OCI-M1 (cell line): ENCODE results near the gene CABYR.
"Not testable (repeated sequence)": the region's sequence is repeated elsewhere in the genome, so short reads cannot be mapped to it uniquely, and the experiment has no call there.

Source experiments
- DNase-seq: peaks from one replicate; lab custom pipeline; 2025; lab: John Stamatoyannopoulos, UW

CABYR gene

GRCh38 chr18:24128700-24129099, 10.2 kb upstream of the CABYR start:
- no peak for DNase-seq

GRCh38 chr18:24130494-24130893, 8.4 kb upstream of the CABYR start:
- no peak for DNase-seq

- DNase-seq: no peak
Observed at GRCh38 chr18:24136967-24137373, 1.9 kb upstream of the CABYR start.

DNA sequence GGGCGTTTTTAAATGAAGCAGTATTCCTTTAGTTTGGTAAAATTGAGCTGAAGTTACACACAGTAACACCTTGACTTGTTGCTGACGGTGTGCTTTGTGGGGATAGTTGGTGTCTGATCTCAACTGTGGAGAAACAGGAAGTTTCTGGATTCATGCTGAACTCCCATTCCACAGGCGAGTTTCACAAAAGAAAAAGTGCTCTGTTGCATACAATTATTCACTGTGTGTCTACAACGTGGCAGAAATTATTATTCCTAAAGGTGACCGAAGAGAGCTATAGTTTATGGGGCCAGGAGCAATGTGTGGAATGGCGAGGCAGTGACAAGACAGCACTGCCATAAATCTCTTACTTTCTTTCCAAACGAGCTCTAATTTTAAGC, 463 bp upstream of the CABYR start:
- no peak for DNase-seq

DNA sequence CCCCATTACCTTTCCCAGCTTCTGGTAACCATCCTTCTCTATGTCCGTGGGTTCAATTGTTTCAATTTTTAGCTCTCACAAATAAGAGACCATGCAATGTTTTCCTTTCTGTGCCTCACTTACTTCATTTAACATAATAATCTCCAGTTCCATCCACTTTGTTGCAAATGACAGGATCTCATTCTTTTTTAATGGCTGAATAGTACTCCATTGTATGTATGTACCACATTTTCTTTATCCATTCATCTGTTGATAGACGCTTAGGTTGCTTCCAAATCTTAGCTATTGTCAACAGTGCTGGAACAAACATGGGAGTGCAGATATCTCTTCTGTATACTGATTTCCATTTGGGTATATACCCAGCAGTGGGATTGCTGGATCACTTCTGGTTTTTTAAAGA, 1.8 kb downstream of the CABYR start:
- DNase-seq: no peak

GRCh38 chr18:24142376-24142775, 3.5 kb downstream of the CABYR start:
- DNase-seq: no peak

GRCh38 chr18:24149591-24149990, 10.7 kb downstream of the CABYR start:
- DNase-seq: not testable (repeated sequence)

GRCh38 chr18:24153397-24153796, 14.5 kb downstream of the CABYR start:
- DNase-seq: no peak

- no peak for DNase-seq
Observed at GRCh38 chr18:24157855-24158254, 19.0 kb downstream of the CABYR start.

DNA sequence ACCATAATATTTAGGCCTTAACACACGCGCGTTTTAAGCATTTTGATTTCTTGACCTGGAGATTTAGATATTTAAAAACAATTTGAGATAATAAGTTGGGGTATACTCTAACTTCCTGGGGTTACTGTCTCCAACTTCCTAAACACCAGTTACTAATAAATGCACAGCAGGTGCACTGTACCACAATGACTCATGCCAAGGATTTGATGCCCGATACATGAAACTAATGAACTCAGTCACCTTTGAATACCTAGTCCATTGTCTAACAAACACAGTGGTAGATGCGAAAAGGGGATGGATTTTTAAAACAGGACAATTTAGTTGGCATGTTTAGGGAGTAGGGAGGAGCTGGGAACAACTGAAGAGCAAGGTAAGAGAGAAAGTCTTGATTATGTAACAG, 21.2 kb downstream of the CABYR start:
- no peak for DNase-seq

DNA sequence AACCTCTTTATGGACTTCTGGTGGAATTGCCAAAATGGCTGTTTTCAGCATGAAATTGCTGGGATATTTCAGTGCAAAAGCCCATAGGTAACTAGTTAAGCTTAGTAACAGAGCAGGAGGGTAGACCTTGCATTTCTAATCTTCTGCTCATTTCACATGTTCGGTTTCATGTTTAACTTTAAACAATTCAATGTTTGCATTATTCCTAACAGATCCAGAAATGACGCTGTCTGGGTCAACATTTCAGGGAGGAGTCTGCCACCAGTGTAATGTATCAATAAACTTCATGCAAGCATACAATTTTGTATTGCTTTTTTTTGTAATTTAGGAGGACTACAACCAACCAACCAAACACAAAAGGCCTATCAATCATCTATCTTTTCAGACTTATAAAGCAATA, 22.4 kb downstream of the CABYR start:
- DNase-seq: no peak

- DNase-seq: no peak
Observed at GRCh38 chr18:24168496-24168895, 29.6 kb downstream of the CABYR start.

DNA sequence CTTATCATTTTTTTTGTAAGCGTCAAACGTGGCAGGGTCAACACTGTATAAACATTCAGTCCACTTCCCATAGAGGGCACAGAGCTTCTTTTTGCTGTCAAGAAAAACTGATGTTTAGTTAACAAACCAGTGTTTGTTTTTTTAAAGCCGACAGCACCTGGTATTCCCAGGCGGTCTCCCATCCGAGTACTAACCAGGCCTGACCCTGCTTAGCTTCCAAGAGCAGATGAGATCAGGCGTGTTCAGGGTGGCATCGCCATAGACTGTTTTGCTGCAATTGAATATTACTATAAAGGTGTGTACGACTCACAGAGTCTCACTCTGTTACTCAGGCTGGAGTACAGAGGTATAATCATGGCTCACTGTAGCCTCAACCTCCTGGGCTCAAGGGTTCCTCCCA, 31.5 kb downstream of the CABYR start:
- DNase-seq: no peak

DNA sequence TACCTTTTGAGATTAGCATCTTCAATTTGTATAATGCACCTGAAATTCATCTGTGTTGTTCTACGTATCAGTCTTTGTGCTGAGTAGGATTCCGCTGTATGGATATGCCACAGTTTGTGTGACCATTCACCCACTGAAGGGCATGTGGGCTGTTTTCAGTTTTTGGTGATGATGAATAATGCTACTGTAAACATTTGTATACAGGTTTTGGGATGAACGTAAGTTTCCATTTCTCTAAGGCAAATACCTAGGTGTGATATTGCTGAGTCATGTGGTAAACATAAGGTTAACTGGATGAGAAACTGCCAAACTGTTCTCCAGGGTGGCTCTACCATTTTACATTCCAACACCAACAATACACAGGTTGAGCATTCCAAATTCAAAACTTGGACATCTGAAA, 35.1 kb downstream of the CABYR start:
- no peak for DNase-seq

DNA sequence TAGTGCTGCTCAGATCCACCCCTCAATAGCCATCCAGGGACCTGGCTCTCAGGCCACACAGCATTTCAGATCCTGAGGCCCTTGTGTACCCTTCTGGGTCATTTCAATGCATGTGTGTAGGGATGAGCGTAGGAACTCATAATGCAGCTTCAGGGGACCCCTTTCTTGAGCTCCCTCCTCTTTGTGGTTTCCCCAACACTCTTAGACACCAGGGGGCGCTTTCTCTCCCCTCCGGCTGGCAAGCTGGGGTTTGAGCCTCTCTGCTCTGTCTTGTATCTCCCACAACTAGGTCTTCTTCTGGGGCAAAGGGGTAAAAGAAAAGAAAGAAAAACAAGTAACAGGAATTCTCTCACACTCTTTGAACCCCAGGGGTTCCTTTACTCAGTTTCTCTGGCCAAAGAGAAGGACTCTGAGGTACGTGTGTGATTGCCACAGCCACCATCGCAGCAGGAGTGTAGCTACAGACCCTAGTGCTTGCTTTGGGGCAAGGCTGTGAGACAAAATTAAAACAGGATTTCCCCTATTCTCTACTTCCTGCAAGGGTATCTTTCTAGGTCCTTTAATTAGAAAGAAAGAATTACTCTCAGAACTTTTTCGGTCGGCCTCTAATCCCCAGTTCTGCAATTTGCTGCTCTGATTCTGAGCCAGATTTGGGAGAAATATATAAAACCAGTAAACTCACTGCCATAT, 38.0 kb downstream of the CABYR start:
- peak; percentile 77 for DNase-seq

DNA sequence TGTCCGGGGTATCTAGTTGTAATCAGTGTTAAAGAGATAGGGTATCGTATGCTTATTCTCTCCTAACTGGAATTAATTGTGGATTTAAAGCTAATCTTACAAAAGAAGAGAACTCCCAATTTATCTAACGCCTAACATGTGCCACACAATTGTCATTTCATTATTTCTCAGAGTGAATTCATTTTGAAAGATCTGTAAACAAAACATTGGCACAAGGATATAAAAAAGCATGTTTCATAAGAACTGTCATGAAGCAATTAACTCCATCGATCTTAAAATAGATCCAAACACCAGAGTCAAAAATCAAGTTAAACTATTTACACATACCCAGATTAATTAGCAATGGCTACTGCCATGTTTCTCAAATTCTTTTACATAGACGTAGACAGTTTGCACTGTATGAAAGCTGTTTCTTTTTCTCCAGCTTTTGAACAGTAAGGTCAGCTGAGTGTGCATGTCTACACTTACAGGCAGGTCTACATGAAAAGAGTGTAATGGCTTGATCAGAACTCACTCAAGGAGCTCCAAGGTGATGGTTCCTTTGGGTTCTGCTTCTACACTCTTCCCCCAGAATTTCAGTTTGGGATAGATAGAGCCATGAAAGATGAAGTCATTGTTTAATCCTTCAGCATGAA, 38.8 kb downstream of the CABYR start:
- no peak for DNase-seq

- DNase-seq: no peak
Observed at GRCh38 chr18:24180048-24180447, 41.2 kb downstream of the CABYR start.

DNA sequence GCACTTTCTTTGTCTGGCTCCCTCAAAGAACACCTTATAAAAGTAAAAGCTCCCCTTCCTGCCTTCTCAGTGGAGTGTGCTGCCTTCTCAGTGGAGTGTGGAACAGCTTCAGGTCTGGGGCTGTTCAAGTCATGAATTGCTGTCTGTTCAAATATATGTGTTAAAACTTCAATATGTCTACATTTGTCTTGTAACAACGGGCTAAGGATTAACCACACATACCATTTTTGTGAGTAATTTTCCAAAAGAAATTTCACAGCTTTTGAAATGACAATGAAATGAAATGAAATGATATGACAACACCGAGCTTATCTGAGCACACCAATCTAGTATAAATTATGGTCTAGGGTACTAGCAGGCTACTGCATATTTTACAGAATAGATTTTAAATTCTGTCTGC, 42.9 kb downstream of the CABYR start:
- no peak for DNase-seq

- DNase-seq: no peak
Observed at GRCh38 chr18:24185805-24186204, 46.9 kb downstream of the CABYR start.

GRCh38 chr18:24187049-24187448, 48.2 kb downstream of the CABYR start:
- no peak for DNase-seq

GRCh38 chr18:24187689-24188088, 48.8 kb downstream of the CABYR start:
- DNase-seq: no peak

- DNase-seq: no peak
Observed at GRCh38 chr18:24188120-24188519, 49.3 kb downstream of the CABYR start.

DNA sequence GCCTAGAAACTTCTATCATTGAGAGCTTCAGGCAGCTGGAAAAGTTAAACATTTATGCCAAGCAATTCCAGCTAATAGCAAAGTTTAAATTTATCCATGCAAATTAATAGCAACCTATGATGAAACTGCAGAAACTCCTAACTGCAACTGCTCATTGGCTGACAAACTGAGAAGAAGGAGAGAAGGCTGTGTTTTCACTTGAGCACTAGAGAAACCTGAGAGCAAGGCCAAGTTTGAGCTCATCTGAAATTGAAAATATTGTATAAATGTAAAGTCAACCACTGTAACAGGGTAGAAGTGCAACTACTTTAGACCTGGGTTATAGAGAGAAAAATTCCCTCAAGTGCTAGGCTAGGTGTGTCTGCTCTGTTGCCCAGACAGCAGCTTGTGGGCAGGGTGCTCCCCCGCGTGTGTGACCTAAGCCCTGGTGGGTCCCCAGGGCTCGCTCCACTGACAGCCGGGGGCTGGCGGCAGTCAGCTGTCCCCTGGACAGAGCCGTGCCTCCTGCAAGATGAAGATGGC, 50.2 kb downstream of the CABYR start:
- no peak for DNase-seq
